ENCODE measurements around the gene MYD88. TPM values are rescaled to one million over a fixed set of nuclear protein-coding genes. Genes with fewer than 3 reads are reported as not detected.

MYD88 gene
- total RNA-seq, 1 donor from 2014 or later: 6.9 TPM

DNA sequence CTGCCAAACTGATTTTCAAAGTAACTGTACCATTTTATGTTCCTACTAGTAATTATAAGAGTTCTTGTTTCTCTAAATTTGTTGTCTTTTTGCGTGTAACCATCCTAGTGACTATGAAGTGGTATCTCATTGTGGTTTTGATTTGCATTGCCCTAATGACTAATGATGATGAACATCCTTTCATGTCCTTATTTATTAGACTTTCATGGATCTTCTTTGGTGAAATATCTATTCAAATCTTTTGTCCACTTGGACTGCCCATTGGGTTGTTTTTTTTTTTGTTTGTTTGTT, 30.5 kb downstream of the MYD88 start:
- H3K36me3 ChIP-seq: no peaks in the 10 kb centered on the region
- no peak for DNase-seq
- no peaks in the 10 kb centered on the region for H3K27me3 ChIP-seq (ENCODE audit: low read depth)
- no peak overlapping the region for H3K4me3 ChIP-seq
- H3K4me1 ChIP-seq: peaks cover 63% of the 10 kb centered on the region
- H3K27ac ChIP-seq (replicated peaks): no peak overlapping the region
- TF ChIP-seq, protein P1, sequence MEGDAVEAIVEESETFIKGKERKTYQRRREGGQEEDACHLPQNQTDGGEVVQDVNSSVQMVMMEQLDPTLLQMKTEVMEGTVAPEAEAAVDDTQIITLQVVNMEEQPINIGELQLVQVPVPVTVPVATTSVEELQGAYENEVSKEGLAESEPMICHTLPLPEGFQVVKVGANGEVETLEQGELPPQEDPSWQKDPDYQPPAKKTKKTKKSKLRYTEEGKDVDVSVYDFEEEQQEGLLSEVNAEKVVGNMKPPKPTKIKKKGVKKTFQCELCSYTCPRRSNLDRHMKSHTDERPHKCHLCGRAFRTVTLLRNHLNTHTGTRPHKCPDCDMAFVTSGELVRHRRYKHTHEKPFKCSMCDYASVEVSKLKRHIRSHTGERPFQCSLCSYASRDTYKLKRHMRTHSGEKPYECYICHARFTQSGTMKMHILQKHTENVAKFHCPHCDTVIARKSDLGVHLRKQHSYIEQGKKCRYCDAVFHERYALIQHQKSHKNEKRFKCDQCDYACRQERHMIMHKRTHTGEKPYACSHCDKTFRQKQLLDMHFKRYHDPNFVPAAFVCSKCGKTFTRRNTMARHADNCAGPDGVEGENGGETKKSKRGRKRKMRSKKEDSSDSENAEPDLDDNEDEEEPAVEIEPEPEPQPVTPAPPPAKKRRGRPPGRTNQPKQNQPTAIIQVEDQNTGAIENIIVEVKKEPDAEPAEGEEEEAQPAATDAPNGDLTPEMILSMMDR (IDR thresholded peaks at IDR 0.05; ENCODE audit: borderline replicate concordance): no peak
- no peaks in the 10 kb centered on the region for H3K9me3 ChIP-seq (replicated peaks)
- intact Hi-C loops (cut with micrococcal nuclease): no loop called here

GRCh38 chr3:38170722-38171121, 32.3 kb downstream of the MYD88 start:
- intact Hi-C loops (cut with micrococcal nuclease): no loop called here
- DNase-seq: no peak
- no peaks in the 10 kb centered on the region for H3K27me3 ChIP-seq (ENCODE audit: low read depth)
- H3K9me3 ChIP-seq (replicated peaks): no peaks in the 10 kb centered on the region
- TF ChIP-seq, protein P1 (IDR thresholded peaks at IDR 0.05; ENCODE audit: borderline replicate concordance): no peak
- no peak overlapping the region for H3K27ac ChIP-seq (replicated peaks)
- peaks cover 61% of the 10 kb centered on the region for H3K4me1 ChIP-seq
- no peaks in the 10 kb centered on the region for H3K36me3 ChIP-seq
- H3K4me3 ChIP-seq: no peak overlapping the region

DNA sequence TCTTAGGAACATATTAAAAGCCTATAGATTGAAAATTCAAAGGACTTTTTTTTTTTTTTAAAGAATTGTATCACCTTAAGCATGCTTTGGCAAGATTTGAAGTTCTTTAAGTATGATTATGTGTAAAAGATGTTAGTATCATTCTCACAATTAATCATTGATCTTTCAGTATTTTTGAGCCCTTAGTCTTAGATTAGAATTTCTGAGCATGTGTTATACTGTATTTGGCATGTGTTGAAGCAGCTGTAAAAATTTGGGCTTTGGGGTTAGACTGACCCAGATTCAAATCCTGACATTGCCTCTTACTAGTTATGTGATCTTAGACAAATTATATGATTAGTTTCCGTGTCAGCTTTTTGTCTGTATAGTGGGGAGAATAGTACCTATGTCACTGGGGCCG, 33.2 kb downstream of the MYD88 start:
- TF ChIP-seq, protein P1 (IDR thresholded peaks at IDR 0.05; ENCODE audit: borderline replicate concordance): no peak
- Histone ChIP-seq H3K4me1 (peaks cover 52% of the 10 kb centered on the region), H3K36me3 (no peaks in the 10 kb centered on the region)

DNA sequence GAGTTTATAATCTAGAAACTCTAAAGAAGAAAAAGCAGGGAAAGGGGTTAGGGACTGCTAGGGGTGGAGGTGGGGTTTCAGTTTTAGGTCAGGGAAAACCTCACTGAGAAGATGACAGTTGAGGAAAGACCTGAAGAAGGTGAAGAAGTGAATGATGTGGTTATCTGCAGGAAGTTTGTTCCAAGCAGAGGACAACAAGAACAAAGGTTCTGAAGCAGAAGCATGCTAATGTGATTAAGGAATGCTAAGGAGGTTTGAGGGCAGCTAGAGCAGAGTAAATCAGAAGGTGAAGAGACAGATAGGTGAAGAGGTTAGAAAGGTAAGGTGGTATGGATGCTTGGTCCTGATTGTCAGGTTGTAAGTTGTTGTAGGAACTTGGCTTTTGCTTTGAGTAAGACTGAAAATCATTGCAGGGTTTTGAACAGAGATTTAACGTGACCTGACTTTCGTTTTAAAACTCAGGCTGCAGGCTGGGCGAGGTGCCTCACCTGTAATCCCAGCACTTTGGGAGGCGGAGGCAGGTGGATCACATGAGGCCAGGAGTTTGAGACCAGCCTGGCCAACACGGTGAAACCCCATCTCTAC, 35.5 kb downstream of the MYD88 start:
- H3K27ac ChIP-seq (replicated peaks): no peak overlapping the region
- no peak overlapping the region for H3K4me3 ChIP-seq
- H3K36me3 ChIP-seq: no peaks in the 10 kb centered on the region
- intact Hi-C loops (cut with micrococcal nuclease): no loop called here
- H3K4me1 ChIP-seq: peaks cover 29% of the 10 kb centered on the region
- TF ChIP-seq, protein P1 (IDR thresholded peaks at IDR 0.05; ENCODE audit: borderline replicate concordance): no peak
- H3K9me3 ChIP-seq (replicated peaks): no peaks in the 10 kb centered on the region
- H3K27me3 ChIP-seq (ENCODE audit: low read depth): no peaks in the 10 kb centered on the region
- no peak for DNase-seq

More for the DNA sequence above, 33.2 kb downstream of the MYD88 start:
- Histone ChIP-seq H3K27me3 (ENCODE audit: low read depth) (no peaks in the 10 kb centered on the region), H3K4me3 (no peak overlapping the region), H3K27ac (replicated peaks) (no peak overlapping the region), H3K9me3 (replicated peaks) (no peaks in the 10 kb centered on the region)
- intact Hi-C loops (cut with micrococcal nuclease): no loop called here
- DNase-seq: no peak

- Histone ChIP-seq H3K4me1 (peaks cover 25% of the 10 kb centered on the region), H3K4me3 (no peak overlapping the region), H3K27ac (replicated peaks) (no peak overlapping the region), H3K36me3 (no peaks in the 10 kb centered on the region), H3K9me3 (replicated peaks) (no peaks in the 10 kb centered on the region), H3K27me3 (ENCODE audit: low read depth) (no peaks in the 10 kb centered on the region)
- intact Hi-C loops (cut with micrococcal nuclease): no loop called here
- DNase-seq: no peak
- TF ChIP-seq, protein P1 (IDR thresholded peaks at IDR 0.05; ENCODE audit: borderline replicate concordance): no peak
Measured at GRCh38 chr3:38177181-38177580, 38.7 kb downstream of the MYD88 start.
